PFSK-1 (cell line): ENCODE data around the gene ABCB10.

Source experiments
- FOXP2 ChIP-seq: optimal IDR thresholded peaks from 2 replicates; pipeline ENCODE3; 2011; ENCODE audit warnings: borderline replicate concordance, control low read depth, inconsistent platforms; ENCODE audit not compliant: insufficient read depth; ENCODE audit errors: extremely low read length, extremely low read depth
- POLR2AphosphoS5 ChIP-seq: IDR thresholded peaks from 2 replicates; pipeline ENCODE4 v1.6.1; 2012; ENCODE audit warnings: low read depth, mild to moderate bottlenecking, control low read depth, low read length, moderate library complexity
- REST ChIP-seq, 2 experiments: IDR thresholded peaks; 2 replicates each; pipeline versions ENCODE4 v1.6.1 to v1.8.0; 2011 to 2012; ENCODE audit warnings: low read depth in 2 of 2, low read length in 2 of 2, control low read depth in 1 of 2, inconsistent platforms in 1 of 2, mild to moderate bottlenecking in 1 of 2, moderate library complexity in 1 of 2; ENCODE audit not compliant: insufficient read depth in 1 of 2
- SIN3A ChIP-seq: IDR thresholded peaks from 2 replicates; pipeline ENCODE4 v1.6.1; 2012; ENCODE audit warnings: mild to moderate bottlenecking, low read length, moderate library complexity, borderline replicate concordance; ENCODE audit not compliant: insufficient read depth
- TAF1 ChIP-seq: IDR thresholded peaks from 2 replicates; pipeline ENCODE4 v1.6.1; 2012; ENCODE audit warnings: low read length, control low read depth, borderline replicate concordance; ENCODE audit not compliant: insufficient read depth

The ABCB10 gene

GRCh38 chr1:229570891-229571516, 12.5 kb upstream of the ABCB10 start:
- TF ChIP-seq FOXP2 (no peak), REST (IDR thresholded peaks at IDR 0.05; ENCODE audit: insufficient read depth in 1 of 2, low read depth in 2 of 2, low read length in 2 of 2) (no peak), TAF1 (no peak), POLR2AphosphoS5 (no peak), SIN3A (no peak)

- TF ChIP-seq FOXP2 (no peak), SIN3A (no peak), REST (IDR thresholded peaks at IDR 0.05; ENCODE audit: insufficient read depth in 1 of 2, low read depth in 2 of 2, low read length in 2 of 2) (no peak), TAF1 (no peak), POLR2AphosphoS5 (no peak)
These were observed 11.8 kb upstream of the ABCB10 start for GRCh38 chr1:229570305-229570704.

GRCh38 chr1:229567109-229567868, 8.8 kb upstream of the ABCB10 start:
- TF ChIP-seq REST (IDR thresholded peaks at IDR 0.05; ENCODE audit: insufficient read depth in 1 of 2, low read depth in 2 of 2, low read length in 2 of 2) (no peak), SIN3A (no peak), POLR2AphosphoS5 (no peak), TAF1 (no peak), FOXP2 (no peak)

- no peak for TF ChIP-seq SIN3A
- TF ChIP-seq POLR2AphosphoS5: no peak
These were observed 5.2 kb upstream of the ABCB10 start for GRCh38 chr1:229563701-229564100.

GRCh38 chr1:229563241-229563640, 4.7 kb upstream of the ABCB10 start:
- TF ChIP-seq REST (IDR thresholded peaks at IDR 0.05; ENCODE audit: insufficient read depth in 1 of 2, low read depth in 2 of 2, low read length in 2 of 2) (no peak), TAF1 (no peak), SIN3A (no peak), POLR2AphosphoS5 (no peak), FOXP2 (no peak)
